Fibroblast of skin of abdomen (primary cell): ENCODE results near the gene EXOSC10.
"Not testable (repeated sequence)": the region's sequence is repeated elsewhere in the genome, so short reads cannot be mapped to it uniquely, and the experiment has no call there.

Experiments
- DNase-seq: peaks from one replicate; pipeline ENCODE4 v3.0.0-alpha.2; 2013

EXOSC10 gene

GRCh38 chr1:11044086-11044848, 55.4 kb downstream of the EXOSC10 start:
- no peak for DNase-seq

- no peak for DNase-seq
Measured at GRCh38 chr1:11042995-11043874, 56.4 kb downstream of the EXOSC10 start.

- DNase-seq: no peak
Measured at GRCh38 chr1:11042065-11042464, 57.6 kb downstream of the EXOSC10 start.

DNA sequence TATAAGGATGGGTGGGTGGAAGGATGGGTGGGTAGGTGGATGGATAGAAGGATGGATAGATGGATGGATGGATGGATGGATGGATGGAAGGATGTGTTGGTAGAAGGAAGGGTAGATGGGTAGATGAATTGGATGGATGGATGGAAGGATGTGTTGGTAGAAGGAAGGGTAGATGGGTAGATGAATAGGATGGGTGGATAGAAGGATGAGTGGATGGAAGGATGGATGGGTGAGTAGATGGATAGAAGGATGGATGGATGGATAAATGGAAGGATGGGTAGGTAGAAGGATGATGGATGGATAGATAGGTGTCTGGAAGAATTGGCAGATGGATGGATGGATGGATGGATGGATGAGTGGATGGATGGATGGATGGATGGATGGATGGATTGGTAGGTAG, 58.6 kb downstream of the EXOSC10 start:
- no peak for DNase-seq

DNA sequence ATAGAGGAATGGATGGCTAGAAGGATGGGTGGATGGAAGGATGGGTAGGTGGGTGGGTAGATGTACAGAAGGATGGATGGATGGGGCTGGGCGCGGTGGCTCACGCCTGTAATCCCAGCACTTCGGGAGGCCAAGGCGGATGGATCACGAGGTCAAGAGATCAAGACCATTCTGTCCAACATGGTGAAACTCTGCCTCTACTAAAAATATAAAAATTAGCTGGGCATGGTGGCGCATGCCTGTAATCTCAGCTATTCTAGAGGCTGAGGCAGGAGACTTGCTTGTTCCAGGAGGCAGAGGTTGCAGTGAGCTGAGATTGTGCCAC, 59.6 kb downstream of the EXOSC10 start:
- DNase-seq: not testable (repeated sequence)

- DNase-seq: no peak
Measured at GRCh38 chr1:11039351-11040104, 60.1 kb downstream of the EXOSC10 start.

DNA sequence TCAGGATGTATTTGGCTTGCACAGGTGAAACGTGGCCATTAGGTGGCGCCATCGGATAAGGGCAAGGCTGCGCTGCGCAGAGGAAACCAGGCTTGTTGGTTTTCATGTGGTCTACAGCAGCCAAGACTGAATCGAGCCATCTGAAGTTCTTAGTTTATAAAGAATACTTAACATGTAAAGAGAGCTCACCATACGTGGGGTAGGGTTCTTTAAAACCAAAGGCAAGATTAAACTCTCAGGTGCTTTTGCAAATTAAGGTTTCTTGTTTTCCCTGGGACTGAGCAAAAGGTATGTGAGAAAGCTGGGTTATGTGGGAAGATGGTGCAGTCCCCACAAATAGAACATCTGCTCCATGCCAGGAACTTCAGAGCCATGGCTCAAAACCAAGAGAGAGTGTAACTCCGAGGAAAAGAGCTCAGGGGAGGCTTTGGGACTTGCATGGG, 61.9 kb downstream of the EXOSC10 start:
- peak; percentile 75 for DNase-seq

- DNase-seq: not testable (repeated sequence)
Measured at GRCh38 chr1:11037019-11037739, 62.5 kb downstream of the EXOSC10 start.

DNA sequence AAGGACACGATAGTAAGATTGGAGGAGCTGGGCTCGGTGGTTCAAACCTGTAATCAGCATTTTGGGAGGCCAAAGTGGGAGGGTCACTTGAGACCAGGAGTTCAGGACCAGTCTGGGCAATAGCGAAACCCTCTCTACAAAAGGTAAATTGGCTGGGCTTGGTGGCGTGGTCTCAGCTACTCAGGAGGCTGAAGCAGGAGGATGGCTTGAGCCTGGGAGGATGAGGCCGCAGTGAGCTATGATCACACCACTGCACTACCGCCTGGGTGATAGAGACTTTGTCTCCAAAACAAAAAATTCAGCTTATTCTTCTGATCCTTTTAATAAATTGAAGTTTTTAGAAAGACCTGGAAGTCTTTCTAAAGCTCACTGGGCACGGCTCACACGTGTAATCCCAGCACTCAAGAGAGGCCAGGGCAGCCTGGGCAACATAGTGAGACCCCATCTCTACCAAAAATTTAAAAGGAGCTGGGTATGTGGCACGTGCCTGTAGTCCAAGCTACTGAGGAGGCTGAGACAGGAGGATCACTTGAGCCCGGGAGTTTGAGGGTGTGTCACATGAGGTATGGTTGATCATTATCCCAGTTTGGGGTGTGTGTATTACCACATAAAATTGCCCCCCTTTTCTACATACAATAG, 67.9 kb downstream of the EXOSC10 start:
- DNase-seq: no peak

- DNase-seq: no peak
Measured at GRCh38 chr1:11030865-11031264, 68.8 kb downstream of the EXOSC10 start.

DNA sequence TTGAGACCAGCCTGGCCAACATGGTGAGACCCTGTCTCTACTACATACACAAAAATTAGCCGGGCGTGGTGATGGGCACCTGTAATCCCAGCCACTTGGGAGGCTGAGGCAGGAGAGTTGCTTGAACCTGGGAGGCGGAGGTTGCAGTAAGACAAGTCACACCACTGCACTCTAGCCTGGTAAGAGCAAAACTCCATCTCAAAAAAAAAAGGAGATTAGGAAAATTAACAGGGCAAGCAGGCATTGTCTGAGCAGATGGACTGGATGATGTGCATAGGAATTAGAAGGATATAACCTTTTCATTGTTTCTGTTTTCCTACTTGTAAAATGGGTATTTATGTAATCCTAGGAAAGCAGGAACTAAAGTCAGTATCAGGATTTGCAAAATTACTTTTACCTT, 71.7 kb downstream of the EXOSC10 start:
- no peak for DNase-seq

DNA sequence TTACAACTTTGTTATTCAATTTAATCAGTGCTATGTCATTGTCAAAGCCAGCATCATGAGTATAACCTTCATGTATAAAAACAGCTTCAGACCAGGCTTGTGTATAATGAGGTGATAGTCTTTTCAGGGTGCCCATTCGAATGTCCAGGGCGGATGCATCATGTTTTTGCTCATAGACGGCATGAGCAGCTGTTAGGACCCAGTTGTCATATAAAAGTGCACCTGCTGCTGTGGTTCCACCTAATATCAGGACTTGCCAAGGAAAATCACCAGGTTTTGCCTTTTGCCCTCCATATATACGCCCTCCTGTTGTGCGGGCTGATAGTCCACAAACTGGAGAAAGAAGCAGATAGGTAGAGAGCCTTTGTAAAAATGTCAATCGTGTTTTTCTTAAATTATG, 72.4 kb downstream of the EXOSC10 start:
- DNase-seq: no peak

DNA sequence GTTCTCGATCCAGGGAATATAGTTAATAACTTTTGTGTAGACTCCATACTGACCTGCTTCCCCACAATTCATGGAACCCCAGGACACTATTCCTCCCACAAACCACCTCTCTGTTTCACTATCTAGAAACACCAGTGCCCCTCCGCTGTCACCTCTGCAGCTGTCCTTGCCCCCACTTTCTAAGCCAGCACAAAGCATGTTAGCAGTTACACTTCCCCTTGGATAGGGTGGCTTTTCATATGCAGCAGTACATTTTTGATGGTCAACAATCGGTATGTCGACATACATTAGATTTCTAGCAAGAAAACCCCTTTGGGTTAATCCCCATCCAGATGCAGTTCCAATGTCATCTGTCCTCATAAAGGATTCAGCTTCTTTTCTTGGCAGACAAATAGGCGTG, 72.8 kb downstream of the EXOSC10 start:
- DNase-seq: no peak

DNA sequence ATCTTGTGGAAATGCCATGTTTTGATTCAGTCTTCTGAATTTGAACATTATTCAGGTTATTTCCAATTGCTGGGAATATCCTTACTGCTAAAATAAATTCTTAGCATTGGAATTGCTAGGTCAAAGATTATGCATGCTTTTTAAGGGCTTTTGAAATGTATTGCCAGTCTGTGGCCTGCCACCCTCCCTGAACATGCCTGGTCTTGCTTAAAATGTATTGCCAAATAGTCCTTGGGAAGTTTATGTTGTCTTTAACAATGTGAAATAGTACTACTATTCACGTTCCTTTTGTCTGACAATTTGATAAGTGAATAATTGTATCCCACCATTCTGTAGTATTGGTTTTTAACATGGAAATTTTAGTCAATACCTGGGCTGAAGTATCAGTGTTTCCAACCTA, 73.6 kb downstream of the EXOSC10 start:
- DNase-seq: no peak

- no peak for DNase-seq
Measured at GRCh38 chr1:11025618-11026017, 74.1 kb downstream of the EXOSC10 start.

DNA sequence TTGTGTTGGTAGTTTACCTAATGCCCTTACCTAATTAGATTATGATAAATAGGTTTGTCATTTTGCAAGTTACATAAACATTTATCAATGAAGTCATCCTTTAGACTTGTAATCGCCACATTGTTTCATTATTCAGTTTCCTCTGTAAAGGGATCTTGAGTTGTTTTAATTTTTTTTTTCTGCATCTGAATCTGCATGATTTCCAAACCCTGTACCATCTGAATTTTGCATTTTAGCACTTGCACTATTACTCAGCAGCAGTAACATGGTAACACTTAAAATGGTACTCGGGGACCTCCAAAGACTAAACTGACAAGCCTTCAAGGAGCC, 74.8 kb downstream of the EXOSC10 start:
- no peak for DNase-seq

- no peak for DNase-seq
Measured at GRCh38 chr1:11024154-11024873, 75.4 kb downstream of the EXOSC10 start.

- no peak for DNase-seq
Measured at GRCh38 chr1:11023201-11023600, 76.5 kb downstream of the EXOSC10 start.

- no peak for DNase-seq
Measured at GRCh38 chr1:11019971-11020370, 79.7 kb downstream of the EXOSC10 start.

DNA sequence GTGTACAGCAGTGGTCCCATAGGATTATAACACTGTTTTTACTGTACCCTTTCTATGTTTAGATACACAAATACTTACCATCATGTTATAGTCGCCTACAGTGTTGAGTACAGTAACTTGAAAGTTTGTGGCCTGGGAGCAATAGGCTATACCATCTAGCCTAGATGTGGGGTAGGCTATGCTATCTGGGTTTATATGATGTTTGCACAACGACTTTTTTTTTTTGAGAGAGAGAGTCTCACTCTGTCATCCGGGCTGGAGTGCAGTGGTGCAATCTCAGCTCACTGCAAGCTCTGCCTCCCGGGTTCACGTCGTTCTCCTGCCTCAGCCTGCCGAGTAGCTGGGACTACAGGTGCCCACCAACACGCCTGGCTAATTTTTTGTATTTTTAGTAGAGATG, 80.3 kb downstream of the EXOSC10 start:
- not testable (repeated sequence) for DNase-seq
